COR-L47 (cell line): ENCODE data around the gene DMWD.

ENCODE experiments used
- DNase-seq: peaks from one replicate; lab custom pipeline; 2025; lab: John Stamatoyannopoulos, UW

The DMWD gene

GRCh38 chr19:45792470-45793177 is at the start of gene DMWD:
DMWD (minus strand) TSS chr19:45792845; CDS start chr19:45792756, 89 bp downstream.
- DNase-seq, result peak; percentile 99

- no peak for DNase-seq
Measured at GRCh38 chr19:45842198-45842597, 49.6 kb upstream of the DMWD start.

GRCh38 chr19:45834970-45835369 is 42.3 kb upstream of the DMWD start:
- DNase-seq, result no peak

- no peak for DNase-seq
Measured at GRCh38 chr19:45828945-45829344, 36.3 kb upstream of the DMWD start.

DNA sequence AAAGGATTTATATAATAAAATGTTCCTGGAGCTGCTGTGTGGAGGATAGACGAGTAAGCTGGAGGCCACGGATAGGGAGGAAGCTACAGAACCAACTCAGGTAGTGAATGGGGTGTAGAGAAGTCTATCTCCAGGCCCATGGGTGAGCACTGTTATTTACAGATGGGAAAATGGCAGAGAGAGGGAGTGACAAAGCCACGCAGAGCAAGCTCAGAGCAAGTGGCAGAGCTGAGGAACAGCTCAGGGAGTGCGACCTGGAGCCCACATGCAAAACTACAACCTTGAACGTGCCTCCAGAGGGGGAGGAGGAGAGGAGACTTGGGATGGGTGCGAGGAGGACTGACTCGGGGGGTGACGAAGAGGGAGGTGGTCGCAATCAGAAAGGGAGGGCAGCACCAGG is 35.9 kb upstream of the DMWD start:
- no peak for DNase-seq

- DNase-seq, result no peak
Measured at GRCh38 chr19:45827459-45828093, 34.9 kb upstream of the DMWD start.

- DNase-seq, result no peak
Measured at GRCh38 chr19:45826934-45827333, 34.3 kb upstream of the DMWD start.

- DNase-seq, result no peak
Measured at GRCh38 chr19:45825917-45826893, 33.6 kb upstream of the DMWD start.

- DNase-seq, result no peak
Measured at GRCh38 chr19:45825263-45825605, 32.6 kb upstream of the DMWD start.

DNA sequence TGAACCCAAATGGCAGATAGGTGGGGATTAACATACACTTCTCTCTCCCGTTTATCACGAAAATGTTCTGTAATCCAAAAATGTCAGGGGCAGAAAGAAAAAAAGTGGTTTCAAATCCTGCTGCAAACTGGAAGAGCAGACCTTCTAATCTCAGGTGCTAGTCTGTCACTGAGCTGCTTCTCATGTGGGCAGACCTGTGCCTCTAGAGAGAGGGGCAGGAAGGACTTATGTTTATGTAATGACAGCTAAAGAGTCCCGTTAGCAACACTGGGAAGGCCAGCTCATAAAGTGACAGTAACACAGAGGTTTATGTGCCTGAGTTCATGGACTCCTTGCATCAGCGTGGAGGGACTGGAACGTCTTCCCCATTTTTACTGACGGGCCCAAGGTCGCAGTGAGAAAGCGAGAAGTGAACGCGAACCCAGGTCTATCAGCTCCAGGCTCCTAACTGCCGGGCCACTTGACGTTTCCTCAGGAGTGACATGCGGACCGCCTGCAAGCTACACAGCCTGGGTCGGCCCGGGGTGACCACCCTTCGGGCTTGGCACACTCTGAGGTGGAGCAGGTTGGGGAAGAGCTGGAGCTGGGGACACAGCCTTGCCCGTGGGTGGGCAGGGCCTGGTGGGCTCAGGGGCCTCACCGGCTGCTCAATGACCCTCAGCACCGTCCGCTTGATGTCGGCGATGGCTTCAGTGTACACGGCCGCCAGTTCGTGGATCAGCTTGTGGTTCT is 32.1 kb upstream of the DMWD start:
- DNase-seq, result no peak

DNA sequence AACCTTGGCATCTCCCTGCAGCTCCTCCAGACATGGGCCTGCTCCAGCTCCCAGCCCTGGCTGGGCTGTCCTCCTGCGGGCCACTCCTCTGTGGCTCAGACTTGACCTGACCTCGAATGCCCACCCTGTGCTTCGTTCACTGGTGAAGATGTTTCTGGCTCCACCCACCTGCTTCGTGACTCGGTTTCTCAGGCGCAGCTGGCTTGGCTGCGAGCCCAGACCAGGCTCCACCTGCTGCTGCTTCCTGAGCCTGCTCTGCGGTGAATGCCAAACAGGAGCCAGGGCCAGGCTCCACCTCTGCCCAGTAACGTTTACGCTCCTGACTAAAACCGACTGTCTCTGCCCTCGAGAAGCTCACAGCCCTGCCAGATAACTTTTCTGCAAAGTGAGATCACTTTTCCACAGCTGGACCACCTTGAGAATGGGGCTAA is 31.4 kb upstream of the DMWD start:
- peak; percentile 79 for DNase-seq

GRCh38 chr19:45823182-45823581 is 30.5 kb upstream of the DMWD start:
- DNase-seq, result no peak

- no peak for DNase-seq
Measured at GRCh38 chr19:45822716-45823115, 30.1 kb upstream of the DMWD start.

- DNase-seq, result no peak
Measured at GRCh38 chr19:45821570-45821969, 28.9 kb upstream of the DMWD start.

DNA sequence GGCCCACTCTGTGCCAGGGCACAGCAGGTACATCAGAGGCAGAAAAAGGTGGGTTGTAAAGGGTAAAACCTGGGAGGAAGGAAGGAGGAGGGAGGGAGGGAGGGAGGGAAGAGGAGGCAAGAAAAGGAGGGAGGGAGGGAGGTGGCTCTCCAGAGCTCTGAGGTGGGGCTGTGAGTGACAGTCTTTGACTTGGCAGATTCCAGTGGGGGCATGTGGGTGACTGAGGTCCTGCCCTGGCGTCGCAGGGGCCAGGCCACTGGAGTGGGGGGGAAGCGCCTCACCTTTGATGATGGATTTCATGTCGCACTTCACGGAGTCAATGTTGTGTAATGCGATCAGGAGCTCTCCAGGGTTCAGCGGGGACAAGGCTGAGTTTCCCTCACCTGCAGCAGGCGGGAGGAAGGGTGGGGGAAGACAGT is 28.5 kb upstream of the DMWD start:
- DNase-seq, result no peak

- no peak for DNase-seq
Measured at GRCh38 chr19:45820413-45821102, 27.9 kb upstream of the DMWD start.

DNA sequence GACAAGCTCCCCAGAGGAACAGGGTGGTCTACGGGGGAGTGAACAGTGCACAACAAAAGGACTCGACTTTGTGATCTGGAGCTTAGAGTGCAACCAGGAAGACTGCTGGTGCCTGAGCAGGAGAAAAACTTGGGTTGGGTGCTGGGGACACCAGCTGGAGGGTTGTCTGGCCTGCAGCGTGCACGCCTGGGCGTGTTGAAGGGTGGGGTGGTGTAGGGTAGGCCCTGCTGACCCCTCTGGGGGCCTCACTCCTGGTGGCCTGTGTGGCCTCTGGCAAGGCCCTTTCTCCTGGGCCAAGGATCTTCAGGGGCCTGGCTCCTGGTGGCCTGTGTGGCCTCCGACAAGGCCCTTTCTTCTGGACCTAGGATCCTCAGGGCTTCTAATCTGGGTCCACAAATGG is 27.1 kb upstream of the DMWD start:
- DNase-seq, result no peak

DNA sequence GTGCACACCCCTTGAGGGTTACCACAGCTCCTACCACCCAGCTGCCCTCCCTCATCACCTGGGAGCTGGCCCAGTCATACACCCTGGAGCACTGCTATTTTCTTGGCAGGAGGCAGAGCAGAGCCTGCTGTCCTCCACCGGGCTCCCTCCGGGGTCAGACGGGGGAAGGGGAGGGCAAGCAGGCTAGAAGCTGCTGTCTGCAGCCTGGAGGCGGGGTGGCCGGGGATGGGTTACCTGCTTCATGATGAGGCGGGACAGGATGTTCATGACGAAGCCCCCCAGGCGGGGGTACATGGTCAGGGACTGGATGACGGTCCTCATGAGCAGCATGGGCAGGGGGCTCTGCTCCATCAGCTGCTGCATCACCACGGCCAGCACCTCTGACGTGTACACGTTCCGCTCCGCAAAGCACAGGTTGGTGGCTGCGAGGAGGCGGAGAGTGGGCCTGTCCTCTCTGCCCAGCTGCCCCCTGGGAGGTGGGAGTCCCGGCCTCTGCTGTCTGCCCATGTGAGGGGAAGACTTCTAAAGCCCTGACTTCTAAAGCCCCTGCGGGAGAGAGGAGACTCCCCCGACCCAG is 25.2 kb upstream of the DMWD start:
- no peak for DNase-seq

DNA sequence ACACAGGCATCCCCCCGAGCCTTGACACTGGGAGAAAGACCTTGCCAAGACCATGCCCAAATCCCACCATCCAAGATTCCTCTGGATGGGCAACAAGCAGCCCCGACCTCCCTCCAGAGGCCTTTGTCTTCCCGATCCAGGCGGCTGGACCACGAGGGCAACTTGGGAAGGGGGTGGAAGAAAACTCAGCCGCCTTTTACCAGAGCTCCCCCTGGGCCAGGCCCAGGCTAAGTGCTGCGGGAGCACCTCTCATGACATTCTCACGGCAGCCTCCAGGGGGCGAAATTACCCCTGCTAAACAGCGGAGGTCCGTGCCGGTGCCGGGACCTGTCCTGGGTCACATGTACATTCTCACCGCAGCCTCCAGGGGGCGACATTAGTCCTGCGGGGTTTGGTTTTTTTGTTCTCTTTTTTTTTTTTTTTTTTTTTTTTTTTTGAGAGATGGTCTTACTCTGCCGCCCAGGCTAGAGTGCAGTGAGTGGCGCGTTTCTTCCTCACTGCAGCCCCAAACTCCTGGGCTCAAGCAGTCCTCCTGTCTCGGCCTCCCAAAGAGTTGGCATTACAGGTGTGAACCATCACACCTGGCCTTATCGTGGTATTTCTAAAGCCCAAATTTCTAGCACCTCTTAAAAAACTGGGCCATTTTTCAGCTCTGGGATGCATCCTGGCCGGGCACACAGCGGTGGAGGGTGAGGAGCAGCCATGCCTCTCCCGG is 24.5 kb upstream of the DMWD start:
- peak; percentile 78 for DNase-seq

- DNase-seq, result no peak
Measured at GRCh38 chr19:45816236-45817009, 23.8 kb upstream of the DMWD start.
